Endothelial cell (in vitro differentiated cells): Measurements from ENCODE around the gene APOBEC3F. TPM values are rescaled to one million over a fixed set of nuclear protein-coding genes. Genes with fewer than 3 reads are reported as not detected.
"Not testable (repeated sequence)": the region's sequence is repeated elsewhere in the genome, so short reads cannot be mapped to it uniquely, and the experiment has no call there.

Experiments
- DNase-seq: peaks from one replicate; pipeline ENCODE4 v3.0.0; 2021; ENCODE audit warnings: low spot score
- H3K27ac Mint-ChIP-seq: one replicate; pipeline ENCODE4 v1.8.0; 2021; ENCODE audit warnings: mixed read lengths, inconsistent platforms; ENCODE audit not compliant: unreplicated experiment
- H3K27me3 Mint-ChIP-seq: one replicate; pipeline ENCODE4 v1.8.0; 2021; ENCODE audit warnings: mild to moderate bottlenecking, moderate library complexity, mixed read lengths, inconsistent platforms; ENCODE audit not compliant: unreplicated experiment
- H3K36me3 Mint-ChIP-seq: one replicate; pipeline ENCODE4 v1.8.0; 2021; ENCODE audit warnings: mild to moderate bottlenecking, low read depth, mixed read lengths, inconsistent platforms; ENCODE audit not compliant: unreplicated experiment
- H3K4me1 Mint-ChIP-seq: one replicate; pipeline ENCODE4 v1.8.0; 2021; ENCODE audit warnings: mild to moderate bottlenecking, mixed read lengths, inconsistent platforms; ENCODE audit not compliant: unreplicated experiment
- H3K4me3 Mint-ChIP-seq: one replicate; pipeline ENCODE4 v1.8.0; 2021; ENCODE audit warnings: mild to moderate bottlenecking, mixed read lengths, inconsistent platforms; ENCODE audit not compliant: unreplicated experiment
- H3K9me3 Mint-ChIP-seq: one replicate; pipeline ENCODE4 v1.8.0; 2021; ENCODE audit warnings: mixed read lengths, inconsistent platforms; ENCODE audit not compliant: unreplicated experiment
- total RNA-seq: library from RNA; stranded (reverse); fragmentation: NEBNext Ultra II Directional; extraction: Animal tissue kit (Norgen Biotek cat#: 25700); gene quantifications from one replicate; pipeline ENCODE4 v1.2.1, GENCODE V29; 2021; ENCODE audit not compliant: unreplicated experiment
- TF ChIP-seq, protein P1 (sequence below): fragments of 200-600 bp; sonication (generic); IDR thresholded peaks from one replicate; pipeline ENCODE4 v1.5.0; 2021; ENCODE audit warnings: antibody characterized with exemption; ENCODE audit not compliant: unreplicated experiment

APOBEC3F gene
- total RNA-seq, 1 donor from 2014 or later: 21.1 TPM

DNA sequence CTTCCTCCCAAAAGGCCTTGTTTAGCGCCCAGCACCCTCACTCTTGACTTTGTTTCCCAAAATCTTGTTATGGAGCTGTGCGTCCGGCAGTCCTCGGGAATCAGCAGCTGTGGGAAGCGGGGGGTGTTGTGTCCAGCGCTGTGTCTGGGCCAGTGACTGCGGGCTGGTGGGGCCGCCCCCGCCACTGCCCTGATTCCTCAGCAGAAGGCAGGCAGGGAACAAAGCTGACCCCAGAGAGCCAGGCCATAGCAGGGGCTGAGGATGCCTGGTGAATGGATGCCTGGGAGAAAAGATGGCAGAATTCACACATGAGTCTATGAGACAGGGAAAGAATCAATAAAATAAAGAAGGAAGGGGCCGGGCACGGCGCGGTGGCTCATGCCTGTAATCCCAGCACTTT, 24.1 kb upstream of the APOBEC3F start:
- TF ChIP-seq, protein P1, sequence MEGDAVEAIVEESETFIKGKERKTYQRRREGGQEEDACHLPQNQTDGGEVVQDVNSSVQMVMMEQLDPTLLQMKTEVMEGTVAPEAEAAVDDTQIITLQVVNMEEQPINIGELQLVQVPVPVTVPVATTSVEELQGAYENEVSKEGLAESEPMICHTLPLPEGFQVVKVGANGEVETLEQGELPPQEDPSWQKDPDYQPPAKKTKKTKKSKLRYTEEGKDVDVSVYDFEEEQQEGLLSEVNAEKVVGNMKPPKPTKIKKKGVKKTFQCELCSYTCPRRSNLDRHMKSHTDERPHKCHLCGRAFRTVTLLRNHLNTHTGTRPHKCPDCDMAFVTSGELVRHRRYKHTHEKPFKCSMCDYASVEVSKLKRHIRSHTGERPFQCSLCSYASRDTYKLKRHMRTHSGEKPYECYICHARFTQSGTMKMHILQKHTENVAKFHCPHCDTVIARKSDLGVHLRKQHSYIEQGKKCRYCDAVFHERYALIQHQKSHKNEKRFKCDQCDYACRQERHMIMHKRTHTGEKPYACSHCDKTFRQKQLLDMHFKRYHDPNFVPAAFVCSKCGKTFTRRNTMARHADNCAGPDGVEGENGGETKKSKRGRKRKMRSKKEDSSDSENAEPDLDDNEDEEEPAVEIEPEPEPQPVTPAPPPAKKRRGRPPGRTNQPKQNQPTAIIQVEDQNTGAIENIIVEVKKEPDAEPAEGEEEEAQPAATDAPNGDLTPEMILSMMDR: no peak
- Mint-ChIP-seq H3K27me3 (peaks cover 7% of the 10 kb centered on the region), H3K27ac (no peak overlapping the region), H3K9me3 (no peaks in the 10 kb centered on the region), H3K4me3 (no peak overlapping the region), H3K4me1 (peaks cover 30% of the 10 kb centered on the region), H3K36me3 (no peaks in the 10 kb centered on the region)
- no peak for DNase-seq

DNA sequence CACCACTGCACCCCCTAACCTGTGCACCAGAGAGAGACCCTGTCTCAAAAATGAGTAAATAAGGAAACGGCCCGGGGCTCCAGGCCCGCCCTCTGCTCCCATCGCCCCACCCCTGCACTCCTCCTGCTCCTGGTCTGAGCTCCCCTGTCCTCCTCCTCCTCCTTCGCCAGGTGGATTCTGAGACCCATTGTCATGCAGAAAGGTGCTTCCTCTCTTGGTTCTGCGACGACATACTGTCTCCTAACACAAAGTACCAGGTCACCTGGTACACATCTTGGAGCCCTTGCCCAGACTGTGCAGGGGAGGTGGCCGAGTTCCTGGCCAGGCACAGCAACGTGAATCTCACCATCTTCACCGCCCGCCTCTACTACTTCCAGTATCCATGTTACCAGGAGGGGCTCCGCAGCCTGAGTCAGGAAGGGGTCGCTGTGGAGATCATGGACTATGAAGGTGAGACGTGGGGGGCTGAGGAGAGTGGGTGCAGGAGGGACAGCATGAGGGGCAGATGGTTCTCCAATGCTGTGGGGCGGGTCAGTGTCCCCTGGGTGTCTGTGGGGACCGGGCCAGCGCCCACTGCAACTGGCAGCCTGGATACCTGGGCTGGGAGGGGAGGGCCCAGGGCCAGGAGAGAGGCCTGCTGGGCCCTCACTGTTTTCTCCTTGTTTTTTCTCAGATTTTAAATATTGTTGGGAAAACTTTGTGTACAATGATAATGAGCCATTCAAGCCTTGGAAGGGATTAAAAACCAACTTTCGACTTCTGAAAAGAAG, 22.9 kb upstream of the APOBEC3F start:
- peaks cover 7% of the 10 kb centered on the region for H3K27me3 Mint-ChIP-seq
- peaks cover 38% of the 10 kb centered on the region for H3K4me1 Mint-ChIP-seq
- no peak overlapping the region for H3K27ac Mint-ChIP-seq
- H3K4me3 Mint-ChIP-seq: no peak overlapping the region
- no peaks in the 10 kb centered on the region for H3K9me3 Mint-ChIP-seq
- H3K36me3 Mint-ChIP-seq: peaks cover 3% of the 10 kb centered on the region
- TF ChIP-seq, protein P1: no peak
- DNase-seq: no peak

DNA sequence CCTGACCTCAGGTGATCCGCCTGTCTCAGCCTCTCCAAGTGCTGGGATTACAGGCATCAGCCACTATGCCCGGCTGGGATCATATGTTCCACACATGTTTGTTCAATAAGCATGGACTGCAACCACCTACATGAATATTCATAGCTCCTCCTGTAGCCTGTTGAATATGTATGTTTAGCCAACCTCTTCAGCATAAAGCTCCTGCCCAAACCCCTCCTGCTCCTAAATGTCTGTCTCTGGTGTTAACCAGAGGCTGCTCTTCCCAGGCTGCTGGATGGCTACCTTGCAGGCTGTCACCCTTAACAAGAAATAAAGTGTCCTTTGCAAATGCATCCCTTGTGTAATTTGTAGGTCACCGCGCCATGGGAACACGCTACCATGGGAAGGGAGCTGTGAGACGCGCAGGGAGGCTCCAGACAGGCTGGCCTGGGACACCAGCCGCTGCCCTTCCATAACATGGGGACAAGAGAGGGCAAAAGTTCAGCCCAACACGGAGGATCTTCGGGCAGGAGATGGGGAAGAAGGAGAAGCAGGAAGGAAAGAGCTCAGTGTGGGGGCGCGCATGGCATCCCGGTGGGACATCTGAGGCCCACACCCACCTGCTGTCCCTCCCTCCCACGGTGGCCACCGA, 20.5 kb upstream of the APOBEC3F start:
- DNase-seq, H3K27me3 Mint-ChIP-seq, H3K9me3 Mint-ChIP-seq, H3K36me3 Mint-ChIP-seq: not testable (repeated sequence)
- peak overlapping the region; percentile 50 for H3K27ac Mint-ChIP-seq
- H3K4me1 Mint-ChIP-seq: peaks cover 28% of the 10 kb centered on the region
- H3K4me3 Mint-ChIP-seq: peak overlapping the region; percentile 90

DNA sequence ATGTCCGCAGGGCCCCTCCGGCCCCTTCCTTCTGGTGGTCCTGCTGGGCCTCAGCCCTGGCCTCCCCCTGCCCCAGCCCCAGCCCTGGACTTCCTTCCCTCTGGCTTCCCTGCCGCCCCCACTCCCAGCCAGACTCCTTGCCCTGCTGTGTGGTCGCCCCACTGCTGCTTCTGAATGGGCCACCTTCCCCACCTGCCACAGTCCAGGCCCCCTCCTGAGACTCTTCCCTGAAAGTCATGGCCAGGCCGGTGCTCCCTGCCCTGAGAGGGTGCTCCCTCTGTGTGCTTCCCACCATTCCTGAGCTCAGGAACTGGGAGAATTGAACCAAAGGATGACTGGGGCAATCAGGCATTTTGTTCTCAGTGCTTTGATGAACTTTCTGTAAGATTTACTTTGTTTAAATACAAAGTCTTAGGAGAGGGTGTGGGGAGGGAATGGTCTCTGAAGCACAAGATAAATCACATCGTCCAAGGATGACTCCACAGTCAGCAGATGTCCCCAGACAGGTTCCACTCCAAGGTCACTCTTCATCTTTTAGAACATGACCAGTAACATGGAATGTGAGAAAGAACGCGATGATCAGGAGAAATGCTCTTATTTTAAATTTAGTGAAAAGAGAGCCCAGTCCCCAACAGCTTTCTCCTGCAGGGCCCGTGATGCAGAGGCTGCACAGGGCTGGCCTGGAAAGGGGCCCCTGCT, 19.0 kb upstream of the APOBEC3F start:
- Mint-ChIP-seq H3K27me3 (peaks cover 7% of the 10 kb centered on the region), H3K27ac (no peak overlapping the region), H3K4me3 (peak overlapping the region; percentile 81), H3K36me3 (peaks cover 3% of the 10 kb centered on the region), H3K9me3 (no peaks in the 10 kb centered on the region), H3K4me1 (peaks cover 28% of the 10 kb centered on the region)
- TF ChIP-seq, protein P1: no peak
- no peak for DNase-seq

DNA sequence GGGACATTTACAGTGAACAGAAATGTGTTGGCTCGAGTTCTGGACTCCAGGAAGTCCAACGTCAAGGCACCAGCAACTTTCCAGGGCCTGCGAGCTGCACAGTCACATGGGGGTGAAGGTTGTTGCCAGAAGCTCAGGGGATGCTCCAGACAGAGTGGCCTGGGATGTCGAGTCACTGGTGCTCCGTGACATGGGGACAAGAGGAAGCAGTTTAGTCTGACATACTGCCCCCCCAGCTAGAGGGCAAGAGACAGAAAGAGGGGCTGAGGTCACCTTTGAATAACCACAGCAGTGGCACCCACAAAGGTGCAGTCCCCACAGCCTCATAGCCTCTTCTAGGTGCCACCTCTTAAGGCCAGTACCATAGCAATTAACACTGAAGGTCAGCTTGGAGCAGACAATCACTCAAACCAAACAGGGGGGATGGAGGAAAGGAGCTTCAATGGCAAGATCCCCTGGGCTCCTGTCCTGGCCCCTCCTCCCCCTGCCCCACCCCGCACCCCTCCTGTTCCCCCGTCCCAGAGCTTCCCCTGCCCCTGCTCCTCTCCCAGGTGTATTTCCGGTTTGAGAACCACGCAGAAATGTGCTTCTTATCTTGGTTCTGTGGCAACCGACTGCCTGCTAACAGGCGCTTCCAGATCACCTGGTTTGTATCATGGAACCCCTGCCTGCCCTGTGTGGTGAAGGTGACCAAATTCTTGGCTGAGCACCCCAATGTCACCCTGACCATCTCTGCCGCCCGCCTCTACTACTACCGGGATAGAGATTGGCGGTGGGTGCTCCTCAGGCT, 15.9 kb upstream of the APOBEC3F start:
- Mint-ChIP-seq H3K36me3 (peaks cover 3% of the 10 kb centered on the region), H3K4me3 (no peak overlapping the region), H3K4me1 (peaks cover 21% of the 10 kb centered on the region), H3K27ac (no peak overlapping the region), H3K27me3 (peaks cover 5% of the 10 kb centered on the region), H3K9me3 (no peaks in the 10 kb centered on the region)
- TF ChIP-seq, protein P1: no peak
- DNase-seq: no peak
